Measurements from ENCODE around the gene AGXT. TPM values are rescaled to one million over a fixed set of nuclear protein-coding genes. Genes with fewer than 3 reads are reported as not detected.

Gene AGXT
- polyA plus RNA-seq, 1 donor (not counting 4 experiments of a cell fraction or from before 2014, with no cell fraction given): not detected

DNA sequence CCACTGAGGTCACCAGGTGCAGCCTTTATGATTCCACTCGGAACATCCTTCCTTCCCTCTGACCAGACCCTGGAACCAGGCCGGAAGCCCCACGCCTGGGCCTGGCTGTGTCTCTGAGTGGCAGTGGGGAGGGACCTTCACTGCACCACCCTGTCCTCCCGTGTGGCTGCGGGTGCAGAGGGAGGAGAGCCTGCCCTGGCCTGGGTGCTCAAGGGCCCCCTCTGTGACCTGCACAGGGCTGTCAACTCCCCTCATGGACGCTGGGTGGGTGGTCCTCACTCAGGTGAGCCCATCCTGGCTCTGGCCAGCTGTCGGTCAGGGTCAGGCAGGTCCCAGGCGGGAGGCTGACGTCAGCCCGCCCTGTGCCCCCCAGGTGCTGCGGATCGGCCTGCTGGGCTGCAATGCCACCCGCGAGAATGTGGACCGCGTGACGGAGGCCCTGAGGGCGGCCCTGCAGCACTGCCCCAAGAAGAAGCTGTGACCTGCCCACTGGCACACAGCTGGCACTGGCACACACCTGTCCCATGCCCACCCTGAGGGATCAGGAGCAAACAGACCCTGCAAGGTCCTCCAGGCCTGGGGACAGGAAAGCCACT, 9.8 kb downstream of the AGXT start:
- no peaks in the 10 kb centered on the region for H4K20me1 ChIP-seq (ENCODE audit: control insufficient read depth, extremely low read depth, insufficient read depth, low read length)
- no peaks in the 10 kb centered on the region for H3K9me1 ChIP-seq (ENCODE audit: control insufficient read depth, extremely low read depth, insufficient read depth, low read length)
- no peak overlapping the region for H3K27ac ChIP-seq (ENCODE audit: control insufficient read depth, insufficient read depth, low read length)
- FAIRE-seq (no peak), DNase-seq (ENCODE audit: low read depth, low spot score) (no peak)
- no peaks in the 10 kb centered on the region for H3K9me3 ChIP-seq (ENCODE audit: control insufficient read depth, low read depth, low read length)
- dilution Hi-C loops (cut with MboI; ENCODE audit: extremely low pct_ligation_motif_present, low sequenced_read_pairs): no loop called here
- H3K4me3 ChIP-seq (ENCODE audit: control insufficient read depth in 2 of 3, extremely low read depth in 1 of 3, insufficient read depth in 2 of 3, low read depth in 1 of 3, low read length in 3 of 3): no peak overlapping the region
- H3K79me2 ChIP-seq (ENCODE audit: control insufficient read depth, insufficient read depth, low read length): no peaks in the 10 kb centered on the region
- no peaks in the 10 kb centered on the region for H3K27me3 ChIP-seq (ENCODE audit: control insufficient read depth, extremely low read depth, insufficient read depth, low read length)
- no peak overlapping the region for H3K4me2 ChIP-seq (ENCODE audit: control insufficient read depth, extremely low read depth, insufficient read depth, low read depth, low read length)
- H2AFZ ChIP-seq (ENCODE audit: control insufficient read depth, low read length): no peak overlapping the region
- H3K4me1 ChIP-seq (ENCODE audit: control insufficient read depth, extremely low read depth, insufficient read depth, low read length): no peaks in the 10 kb centered on the region
- no peaks in the 10 kb centered on the region for H3K36me3 ChIP-seq (ENCODE audit: control insufficient read depth in 2 of 2, extremely low read depth in 1 of 2, insufficient read depth in 2 of 2, low read length in 2 of 2)
- TF ChIP-seq, protein P1, sequence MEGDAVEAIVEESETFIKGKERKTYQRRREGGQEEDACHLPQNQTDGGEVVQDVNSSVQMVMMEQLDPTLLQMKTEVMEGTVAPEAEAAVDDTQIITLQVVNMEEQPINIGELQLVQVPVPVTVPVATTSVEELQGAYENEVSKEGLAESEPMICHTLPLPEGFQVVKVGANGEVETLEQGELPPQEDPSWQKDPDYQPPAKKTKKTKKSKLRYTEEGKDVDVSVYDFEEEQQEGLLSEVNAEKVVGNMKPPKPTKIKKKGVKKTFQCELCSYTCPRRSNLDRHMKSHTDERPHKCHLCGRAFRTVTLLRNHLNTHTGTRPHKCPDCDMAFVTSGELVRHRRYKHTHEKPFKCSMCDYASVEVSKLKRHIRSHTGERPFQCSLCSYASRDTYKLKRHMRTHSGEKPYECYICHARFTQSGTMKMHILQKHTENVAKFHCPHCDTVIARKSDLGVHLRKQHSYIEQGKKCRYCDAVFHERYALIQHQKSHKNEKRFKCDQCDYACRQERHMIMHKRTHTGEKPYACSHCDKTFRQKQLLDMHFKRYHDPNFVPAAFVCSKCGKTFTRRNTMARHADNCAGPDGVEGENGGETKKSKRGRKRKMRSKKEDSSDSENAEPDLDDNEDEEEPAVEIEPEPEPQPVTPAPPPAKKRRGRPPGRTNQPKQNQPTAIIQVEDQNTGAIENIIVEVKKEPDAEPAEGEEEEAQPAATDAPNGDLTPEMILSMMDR (optimal IDR thresholded peaks at IDR 0.05 in 1 of 3, IDR thresholded peaks at IDR 0.05 in 1 of 3, conservative IDR thresholded peaks at IDR 0.05 in 1 of 3; ENCODE audit: extremely low read depth in 1 of 3, insufficient read depth in 2 of 3, low read length in 3 of 3): no peak
- no peak for TF ChIP-seq EZH2 (IDR thresholded peaks at IDR 0.05; ENCODE audit: low read length)
- no peak overlapping the region for H3K9ac ChIP-seq (ENCODE audit: control insufficient read depth, extremely low read depth, insufficient read depth, low read length)

DNA sequence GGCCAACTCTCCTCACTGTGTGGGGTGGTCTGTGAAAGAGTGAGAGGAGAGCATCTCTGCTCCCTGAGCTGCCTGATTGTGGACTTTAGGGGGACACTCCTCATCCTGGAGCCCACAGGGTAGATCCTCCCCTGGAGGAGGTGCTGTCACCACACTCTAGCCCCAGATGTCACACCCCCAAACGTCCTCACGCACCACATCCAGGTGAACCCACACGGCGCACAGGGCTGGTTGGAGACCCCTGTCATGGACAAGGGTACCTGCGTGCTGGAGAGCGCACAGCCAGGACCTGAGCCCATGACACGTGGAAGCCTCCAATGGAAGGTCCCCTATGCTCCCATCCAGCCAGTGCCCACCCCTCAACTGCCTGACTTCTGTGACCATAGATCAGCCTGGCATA, 10.5 kb downstream of the AGXT start:
- Histone ChIP-seq H4K20me1 (ENCODE audit: control insufficient read depth, extremely low read depth, insufficient read depth, low read length) (no peaks in the 10 kb centered on the region), H3K36me3 (ENCODE audit: control insufficient read depth in 2 of 2, extremely low read depth in 1 of 2, insufficient read depth in 2 of 2, low read length in 2 of 2) (no peaks in the 10 kb centered on the region), H3K9ac (ENCODE audit: control insufficient read depth, extremely low read depth, insufficient read depth, low read length) (no peak overlapping the region), H2AFZ (ENCODE audit: control insufficient read depth, low read length) (no peak overlapping the region), H3K79me2 (ENCODE audit: control insufficient read depth, insufficient read depth, low read length) (no peaks in the 10 kb centered on the region), H3K4me1 (ENCODE audit: control insufficient read depth, extremely low read depth, insufficient read depth, low read length) (no peaks in the 10 kb centered on the region), H3K9me1 (ENCODE audit: control insufficient read depth, extremely low read depth, insufficient read depth, low read length) (no peaks in the 10 kb centered on the region), H3K9me3 (ENCODE audit: control insufficient read depth, low read depth, low read length) (no peaks in the 10 kb centered on the region), H3K27me3 (ENCODE audit: control insufficient read depth, extremely low read depth, insufficient read depth, low read length) (no peaks in the 10 kb centered on the region), H3K27ac (ENCODE audit: control insufficient read depth, insufficient read depth, low read length) (no peak overlapping the region), H3K4me2 (ENCODE audit: control insufficient read depth, extremely low read depth, insufficient read depth, low read depth, low read length) (no peak overlapping the region), H3K4me3 (ENCODE audit: control insufficient read depth in 2 of 3, extremely low read depth in 1 of 3, insufficient read depth in 2 of 3, low read depth in 1 of 3, low read length in 3 of 3) (no peak overlapping the region)
- dilution Hi-C loops (cut with MboI; ENCODE audit: extremely low pct_ligation_motif_present, low sequenced_read_pairs): no loop called here
- FAIRE-seq (no peak), DNase-seq (ENCODE audit: low read depth, low spot score) (no peak)
- TF ChIP-seq, protein P1 (optimal IDR thresholded peaks at IDR 0.05 in 1 of 3, IDR thresholded peaks at IDR 0.05 in 1 of 3, conservative IDR thresholded peaks at IDR 0.05 in 1 of 3; ENCODE audit: extremely low read depth in 1 of 3, insufficient read depth in 2 of 3, low read length in 3 of 3): no peak
- TF ChIP-seq EZH2 (IDR thresholded peaks at IDR 0.05; ENCODE audit: low read length): no peak
